Suppressor macrophage treated with lipopolysaccharide for 4 hours (primary cell): ENCODE data around the gene DMD.
"Not testable (repeated sequence)": the region's sequence is repeated elsewhere in the genome, so short reads cannot be mapped to it uniquely, and the experiment has no call there.

Experiments used
- DNase-seq: peaks from one replicate; pipeline ENCODE4 v3.0.0-alpha.2; 2020

The DMD gene

GRCh38 chrX:32448945-32449344, 762.4 kb downstream of the DMD start:
- peak; percentile 20 for DNase-seq

- peak; percentile 63 for DNase-seq
Measured at GRCh38 chrX:32448320-32448719, 763.0 kb downstream of the DMD start.

GRCh38 chrX:32447640-32448039, 763.7 kb downstream of the DMD start:
- no peak for DNase-seq

- no peak for DNase-seq
Measured at GRCh38 chrX:32443841-32444240, 767.5 kb downstream of the DMD start.

GRCh38 chrX:32421266-32421665, 790.1 kb downstream of the DMD start:
- DNase-seq, result no peak

- peak; percentile 7 for DNase-seq
Measured at GRCh38 chrX:32408389-32408788, 803.0 kb downstream of the DMD start.

GRCh38 chrX:32397562-32398216, 813.7 kb downstream of the DMD start:
- DNase-seq, result no peak

- DNase-seq, result no peak
Measured at GRCh38 chrX:32395878-32396277, 815.5 kb downstream of the DMD start.

- no peak for DNase-seq
Measured at GRCh38 chrX:32392655-32393054, 818.7 kb downstream of the DMD start.

GRCh38 chrX:32370456-32371205, 840.7 kb downstream of the DMD start:
- DNase-seq, result no peak

- no peak for DNase-seq
Measured at GRCh38 chrX:32293962-32294700, 917.2 kb downstream of the DMD start.

- DNase-seq, result no peak
Measured at GRCh38 chrX:32289356-32289755, 922.0 kb downstream of the DMD start.

GRCh38 chrX:32281853-32282252, 929.5 kb downstream of the DMD start:
- DNase-seq, result no peak

- DNase-seq, result no peak
Measured at GRCh38 chrX:32280921-32281320, 930.4 kb downstream of the DMD start.

GRCh38 chrX:32280489-32280888, 930.9 kb downstream of the DMD start:
- DNase-seq, result no peak

GRCh38 chrX:32276153-32276552, 935.2 kb downstream of the DMD start:
- DNase-seq, result no peak

- no peak for DNase-seq
Measured at GRCh38 chrX:32269866-32270265, 941.5 kb downstream of the DMD start.

- no peak for DNase-seq
Measured at GRCh38 chrX:32268207-32268606, 943.1 kb downstream of the DMD start.

GRCh38 chrX:32267796-32268195, 943.6 kb downstream of the DMD start:
- DNase-seq, result no peak

GRCh38 chrX:32246675-32247074, 964.7 kb downstream of the DMD start:
- DNase-seq, result not testable (repeated sequence)

- no peak for DNase-seq
Measured at GRCh38 chrX:32195611-32196010, 1015.7 kb downstream of the DMD start.

GRCh38 chrX:32191316-32191715, 1020.0 kb downstream of the DMD start:
- DNase-seq, result no peak

- no peak for DNase-seq
Measured at GRCh38 chrX:32185160-32185559, 1026.2 kb downstream of the DMD start.

GRCh38 chrX:32183066-32183465, 1028.3 kb downstream of the DMD start:
- no peak for DNase-seq
